IPS-11a (cell line): ENCODE data around the gene RAC3.

Experiments used
- H3K4me3 ChIP-seq: one replicate; pipeline ENCODE4 v1.5.1; 2013; ENCODE audit warnings: low read depth, low read length, control low read depth

The RAC3 gene

DNA sequence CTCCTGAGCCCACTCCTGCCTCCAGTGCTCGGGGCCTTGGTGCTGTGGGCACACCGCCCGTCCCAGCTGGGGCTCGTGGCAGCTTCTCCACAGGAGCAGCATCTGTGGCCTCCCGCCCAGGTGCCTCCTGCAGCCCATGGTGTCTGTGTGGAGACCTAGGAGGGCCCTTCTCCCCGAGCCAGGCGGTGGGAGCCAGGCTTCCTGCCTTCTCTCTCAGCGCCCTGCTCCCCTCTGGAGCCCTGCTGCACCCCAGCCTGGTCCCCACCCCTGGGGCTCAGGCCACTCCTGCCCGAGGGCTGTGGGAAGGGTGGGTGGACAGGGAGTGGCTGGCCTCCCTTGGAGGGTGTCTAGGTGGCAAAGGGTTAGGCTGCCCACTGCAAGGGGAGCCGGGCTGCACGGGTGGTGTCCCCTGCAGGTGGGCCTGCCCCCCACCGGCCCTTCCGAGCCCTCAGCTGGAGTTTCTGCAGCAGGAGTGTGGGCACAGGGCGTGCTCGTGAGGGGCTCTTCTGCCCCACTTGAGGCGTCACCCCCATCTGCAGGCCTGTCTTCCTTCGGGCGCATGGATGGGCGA lies 19.8 kb upstream of the RAC3 start:
- H3K4me3 ChIP-seq: no peak overlapping the region

DNA sequence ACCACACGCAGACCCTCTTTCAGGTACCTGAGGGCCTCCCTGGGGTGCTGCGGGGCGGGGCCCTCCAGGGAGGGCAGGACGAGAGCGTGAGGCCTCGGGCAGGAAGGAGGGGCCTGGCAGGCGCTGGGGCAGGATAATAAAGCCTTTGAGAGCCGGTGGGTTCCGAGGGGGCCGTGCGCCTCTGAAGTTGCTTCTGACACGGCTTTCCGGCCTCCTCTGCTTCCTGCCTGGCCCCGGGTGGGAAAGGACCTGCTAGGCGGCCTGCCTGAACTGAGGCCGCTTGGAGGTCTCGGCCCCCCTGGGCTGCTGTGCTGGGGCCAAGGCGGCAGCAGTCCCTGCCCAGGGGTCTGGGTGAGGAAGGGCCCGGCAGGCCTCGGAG lies 19.2 kb upstream of the RAC3 start:
- no peak overlapping the region for H3K4me3 ChIP-seq

- no peak overlapping the region for H3K4me3 ChIP-seq
Observed at GRCh38 chr17:82012640-82013295, 18.7 kb upstream of the RAC3 start.

GRCh38 chr17:82013341-82013740 lies 18.1 kb upstream of the RAC3 start:
- no peak overlapping the region for H3K4me3 ChIP-seq

DNA sequence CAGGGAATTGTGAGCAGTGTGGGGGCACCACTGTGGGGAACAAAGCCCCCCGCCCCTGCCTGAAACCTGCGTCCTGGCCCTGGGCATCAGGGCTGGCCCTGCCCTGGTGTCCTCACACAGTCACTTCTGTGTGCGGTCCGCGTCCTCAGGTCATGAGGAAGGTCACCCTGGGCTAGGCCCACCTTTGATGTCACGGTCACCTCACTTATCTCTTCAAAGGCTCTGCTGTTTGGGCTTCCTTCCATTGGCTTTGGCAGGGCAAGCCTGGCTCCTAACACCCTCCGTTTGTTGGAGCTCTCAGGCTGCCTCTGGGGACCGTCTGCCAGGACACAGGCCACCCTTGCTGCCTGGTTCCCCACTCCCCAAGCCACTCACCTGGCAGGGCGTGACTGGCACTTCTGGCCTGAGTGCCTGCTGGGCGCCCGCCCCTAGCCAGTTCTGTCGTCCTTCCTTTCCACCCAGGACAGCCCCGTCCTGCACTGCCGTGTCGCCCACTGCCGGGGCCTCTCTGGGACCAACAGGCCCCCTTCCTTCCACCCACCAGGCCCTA lies 17.6 kb upstream of the RAC3 start:
- no peak overlapping the region for H3K4me3 ChIP-seq

DNA sequence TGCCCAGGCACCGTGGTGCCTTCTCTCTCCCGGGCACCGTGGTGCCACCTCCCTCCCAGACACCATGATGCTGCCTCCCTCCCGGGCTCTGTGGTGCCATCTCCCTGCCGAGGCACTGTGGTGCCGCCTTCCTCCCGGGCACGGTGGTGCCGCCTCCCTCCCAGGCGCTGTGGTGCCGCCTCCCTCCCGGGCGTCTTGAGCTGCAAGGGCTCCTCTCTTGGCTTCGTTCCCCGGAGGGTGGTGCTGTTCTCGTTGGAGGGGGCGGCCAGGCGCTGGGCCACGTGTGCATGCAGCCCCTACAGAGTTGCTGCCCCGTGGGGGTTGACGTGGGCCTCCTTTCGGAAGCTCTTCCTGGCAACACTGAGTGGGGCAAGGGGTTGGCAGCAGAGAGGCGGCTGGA lies 17.0 kb upstream of the RAC3 start:
- H3K4me3 ChIP-seq: no peak overlapping the region

DNA sequence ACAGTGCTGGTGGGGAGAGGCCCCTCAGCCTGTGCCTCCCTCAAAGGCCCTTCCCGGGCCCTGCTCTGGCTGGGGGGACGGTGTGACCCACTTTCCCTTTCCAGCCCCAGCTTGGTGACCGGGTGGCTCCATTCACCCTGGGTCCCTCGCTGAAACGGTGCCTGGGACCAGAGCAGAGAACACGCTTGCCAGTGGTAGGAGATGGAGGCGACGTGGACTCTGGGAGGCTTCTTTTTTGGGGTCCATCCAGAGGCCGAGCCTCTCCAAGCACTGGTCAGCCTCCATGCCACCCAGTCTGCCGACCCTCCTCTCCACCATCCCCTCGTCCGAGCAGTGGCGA lies 16.5 kb upstream of the RAC3 start:
- no peak overlapping the region for H3K4me3 ChIP-seq

GRCh38 chr17:82015311-82015971 lies 16.0 kb upstream of the RAC3 start:
- no peak overlapping the region for H3K4me3 ChIP-seq

DNA sequence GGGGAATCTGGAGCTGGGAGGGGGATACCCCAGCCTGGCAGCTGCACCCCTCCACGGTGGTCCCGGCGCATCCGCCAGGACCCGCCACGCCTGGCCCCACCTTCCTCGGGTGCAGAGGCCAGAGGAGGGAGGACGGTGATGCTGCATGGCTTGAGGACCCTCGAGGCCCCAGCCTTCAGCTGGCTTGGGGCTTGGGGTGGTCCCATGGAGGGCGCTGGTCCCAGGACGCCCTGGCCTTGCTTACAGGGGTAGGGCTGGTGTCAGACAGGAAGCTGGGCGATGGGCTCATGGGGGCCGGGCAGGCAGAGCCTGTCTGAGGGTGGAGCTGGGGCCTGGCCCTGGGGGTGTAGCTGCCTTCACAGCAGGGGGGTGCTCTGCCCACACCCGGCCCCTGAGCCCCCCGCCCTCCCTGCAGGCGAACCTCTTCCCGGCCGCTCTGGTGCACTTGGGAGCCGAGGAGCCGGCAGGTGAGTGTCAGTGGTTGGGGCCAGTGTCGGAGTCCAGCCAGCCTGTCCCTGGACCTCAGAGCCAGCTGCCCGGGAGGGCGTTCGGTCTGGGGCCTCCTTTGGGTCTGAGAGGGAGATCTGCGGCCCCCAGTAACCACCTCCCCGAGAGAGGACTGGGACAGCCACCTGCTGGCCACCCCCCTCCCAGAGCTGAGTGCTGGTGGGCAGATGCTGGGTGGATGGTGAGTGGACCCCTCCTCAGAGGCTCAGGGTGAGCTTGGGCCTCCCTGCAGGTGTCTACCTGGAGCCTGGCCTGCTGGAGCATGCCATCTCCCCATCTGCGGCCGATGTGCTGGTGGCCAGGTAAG lies 15.2 kb upstream of the RAC3 start:
- no peak overlapping the region for H3K4me3 ChIP-seq

DNA sequence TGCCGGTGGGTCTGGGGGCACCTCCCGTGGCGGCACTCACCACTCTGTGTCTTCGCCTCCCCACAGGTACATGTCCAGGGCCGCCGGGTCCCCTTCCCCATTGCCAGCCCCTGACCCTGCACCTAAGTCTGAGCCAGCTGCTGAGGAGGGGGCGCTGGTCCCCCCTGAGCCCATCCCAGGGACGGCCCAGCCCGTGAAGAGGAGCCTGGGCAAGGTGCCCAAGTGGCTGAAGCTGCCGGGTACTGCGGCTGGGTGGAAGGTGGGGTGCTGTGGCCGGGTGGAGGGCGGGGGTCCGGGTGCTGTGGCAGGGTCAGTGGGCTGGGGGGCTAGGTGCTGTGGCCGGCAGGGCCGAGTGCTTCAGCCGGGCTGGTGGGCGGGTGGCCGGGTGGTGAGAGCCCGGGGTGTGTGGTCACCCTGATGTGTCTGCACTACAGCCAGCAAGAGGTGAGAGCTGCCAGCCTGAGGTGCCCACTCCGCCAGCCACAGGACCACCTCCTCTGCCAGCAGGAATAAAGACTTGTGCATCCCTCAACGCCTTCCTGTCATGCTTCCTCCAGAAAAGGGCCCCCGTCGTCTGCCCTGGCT lies 14.5 kb upstream of the RAC3 start:
- H3K4me3 ChIP-seq: no peak overlapping the region

DNA sequence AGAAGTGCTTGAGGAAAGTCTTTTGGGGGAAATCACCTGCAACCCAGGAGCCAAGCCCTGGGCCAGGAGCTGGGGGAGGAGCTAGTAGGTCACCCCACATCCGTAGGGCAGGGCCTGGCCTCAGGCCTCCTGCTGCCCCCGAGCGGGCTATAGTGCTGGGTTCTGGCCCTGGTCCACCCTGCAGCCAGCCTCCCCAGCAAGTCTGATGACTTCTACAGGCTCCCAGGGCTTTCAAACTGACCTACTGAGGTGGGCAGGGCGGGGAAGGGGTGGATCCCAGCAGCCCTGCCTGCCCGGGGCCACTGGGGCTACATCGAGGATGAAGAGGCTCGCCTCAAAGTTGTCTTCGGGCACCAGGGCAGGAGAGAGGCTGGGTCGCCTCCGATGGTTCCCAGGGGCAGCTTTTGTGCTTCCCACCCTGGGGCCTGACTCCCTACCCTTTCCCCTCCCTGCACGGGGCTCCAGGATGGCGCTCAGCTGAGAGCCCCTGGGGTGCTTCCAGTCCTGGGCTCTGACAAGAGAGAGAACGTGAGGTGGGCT lies 13.8 kb upstream of the RAC3 start:
- no peak overlapping the region for H3K4me3 ChIP-seq

DNA sequence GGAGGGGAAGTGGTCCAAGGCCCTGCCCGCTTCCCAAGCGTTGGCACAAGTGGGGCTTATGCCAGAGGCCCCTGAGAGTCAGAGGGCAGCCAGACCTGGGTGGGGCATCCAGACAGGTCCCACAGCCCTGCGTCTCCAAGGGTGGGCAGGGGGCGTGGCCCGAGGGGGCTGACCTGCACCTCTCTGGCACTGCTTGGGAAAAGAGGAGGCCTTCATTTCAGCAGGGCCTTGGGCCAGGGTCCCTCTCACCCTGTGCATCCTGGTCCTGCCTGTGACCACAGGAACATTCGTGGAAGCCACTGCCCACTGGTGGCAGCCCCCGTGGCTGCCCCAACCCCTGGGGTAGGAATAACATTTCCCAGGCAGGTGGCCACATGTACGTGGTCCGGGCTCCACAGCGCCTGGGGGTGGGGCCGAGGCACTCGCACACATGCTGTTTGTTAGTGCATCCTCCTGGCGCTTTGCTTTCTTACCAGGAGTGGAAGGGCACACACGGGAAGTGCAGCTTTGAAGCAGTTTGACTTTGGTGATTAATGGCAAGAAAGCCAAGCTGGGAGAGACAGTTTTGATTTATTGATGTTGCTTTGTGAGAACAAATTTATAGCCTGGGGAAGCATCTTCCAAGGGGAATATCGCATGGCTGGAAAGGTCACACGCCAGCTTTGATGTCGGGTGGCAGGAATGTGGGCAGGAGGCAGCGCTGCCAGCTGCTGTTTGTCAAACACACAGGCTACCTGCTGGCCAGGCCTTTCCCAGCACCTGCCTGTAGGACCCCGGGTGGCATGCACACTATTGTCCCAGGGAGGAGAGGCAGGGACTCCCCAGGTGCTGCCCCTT lies 13.1 kb upstream of the RAC3 start:
- H3K4me3 ChIP-seq: no peak overlapping the region

DNA sequence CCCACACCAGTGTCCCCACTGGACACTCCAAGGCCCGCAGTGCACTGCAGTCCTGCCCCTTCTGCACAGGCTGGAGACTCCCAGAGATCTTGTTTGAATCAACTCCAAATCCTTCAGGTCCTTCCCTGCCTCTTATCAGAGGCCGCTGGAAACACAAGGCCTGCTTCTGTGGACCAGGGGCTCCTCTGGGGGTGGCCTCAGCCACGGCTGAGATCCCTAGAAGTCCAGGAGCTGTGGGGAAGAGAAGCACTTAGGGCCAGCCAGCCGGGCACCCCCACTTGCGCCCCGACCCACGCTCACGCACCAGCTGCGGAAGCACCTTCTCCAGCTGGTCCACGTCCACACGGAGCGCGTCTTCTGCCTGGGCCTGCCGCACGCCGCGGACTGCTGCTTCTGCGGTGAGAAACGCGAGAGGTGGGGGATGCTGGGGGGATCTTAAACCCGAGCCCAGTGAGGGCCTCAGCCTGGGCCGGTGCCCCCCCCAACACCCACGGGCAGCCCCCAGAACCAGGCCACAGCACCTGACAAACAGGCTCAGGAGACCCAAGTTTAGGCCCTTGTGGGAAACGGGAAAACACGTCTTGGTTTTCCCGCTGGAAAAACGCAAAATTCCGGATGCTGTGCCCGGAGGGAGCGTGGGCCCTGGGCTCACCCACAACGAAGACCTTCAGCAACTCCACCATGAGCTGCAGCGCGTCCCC lies 12.3 kb upstream of the RAC3 start:
- no peak overlapping the region for H3K4me3 ChIP-seq

DNA sequence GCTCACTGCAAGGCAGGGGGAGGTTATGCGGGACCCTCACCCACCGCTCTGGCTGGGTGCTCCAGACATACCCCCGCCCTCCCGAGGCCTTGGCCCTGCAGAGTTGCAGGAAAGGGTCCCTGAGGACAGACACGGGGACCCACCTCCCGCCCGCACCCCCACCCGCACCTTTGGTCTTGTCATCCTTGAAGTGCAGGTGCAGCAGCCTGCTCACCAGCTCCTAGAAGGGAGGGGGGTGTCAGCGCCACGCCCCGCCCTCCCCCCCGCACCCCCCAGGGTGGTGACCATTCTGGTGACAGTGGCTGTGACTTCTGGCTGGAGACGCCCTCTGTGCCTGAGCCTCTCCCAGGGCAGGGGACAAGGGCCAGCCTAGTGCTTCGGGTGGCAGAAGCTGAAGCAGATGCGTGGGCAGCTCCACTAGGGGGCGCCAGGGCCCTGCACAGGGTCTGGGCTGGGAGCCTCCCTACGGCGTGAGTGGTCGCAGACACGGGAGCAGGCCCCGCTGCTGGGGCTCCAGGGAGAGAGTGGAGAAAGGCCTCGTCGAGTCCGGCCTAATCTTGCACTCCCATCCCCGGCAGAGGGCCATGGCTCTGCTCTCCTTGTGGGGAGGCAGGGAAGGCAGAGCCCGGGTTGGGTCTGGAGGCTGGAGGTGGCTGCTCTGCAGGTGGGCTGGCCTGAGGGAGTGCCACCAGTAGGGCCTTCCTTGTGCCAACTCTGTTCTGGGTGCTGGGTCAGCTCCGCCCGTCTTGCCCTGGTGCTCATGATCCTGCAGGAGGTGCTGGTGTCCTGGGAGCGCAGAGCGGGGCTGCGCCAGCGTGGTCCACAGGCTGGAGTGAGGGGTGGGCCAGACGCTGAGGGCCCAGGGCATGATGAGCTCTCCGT lies 11.5 kb upstream of the RAC3 start:
- H3K4me3 ChIP-seq: no peak overlapping the region

DNA sequence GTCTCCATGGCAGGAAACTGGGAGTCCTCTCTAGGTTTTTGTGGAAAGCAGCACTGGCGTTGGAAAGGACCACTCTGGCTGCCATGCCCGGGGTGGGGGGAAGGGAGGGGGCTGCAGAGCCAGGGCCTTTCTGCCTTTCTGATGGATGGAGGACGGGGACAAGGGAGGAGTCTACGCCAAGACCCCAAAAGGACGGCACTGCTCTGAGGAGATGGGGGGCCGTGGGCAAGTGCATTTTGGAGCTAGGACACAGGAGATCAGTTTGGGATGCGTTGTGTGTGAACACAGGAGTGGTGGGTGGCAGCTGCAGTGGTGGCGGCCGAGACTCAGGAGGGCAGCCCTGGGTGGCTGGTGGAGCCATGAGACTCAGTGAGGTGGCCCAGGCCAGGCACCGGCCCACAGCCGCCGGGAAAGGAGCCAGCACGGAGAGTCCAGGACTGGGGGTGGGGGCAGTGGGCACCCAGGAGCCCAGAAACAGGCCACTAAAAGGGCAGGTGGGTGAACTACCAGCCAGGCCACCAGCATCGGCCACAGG lies 10.8 kb upstream of the RAC3 start:
- no peak overlapping the region for H3K4me3 ChIP-seq

GRCh38 chr17:82021107-82021899 lies 10.2 kb upstream of the RAC3 start:
- no peak overlapping the region for H3K4me3 ChIP-seq

DNA sequence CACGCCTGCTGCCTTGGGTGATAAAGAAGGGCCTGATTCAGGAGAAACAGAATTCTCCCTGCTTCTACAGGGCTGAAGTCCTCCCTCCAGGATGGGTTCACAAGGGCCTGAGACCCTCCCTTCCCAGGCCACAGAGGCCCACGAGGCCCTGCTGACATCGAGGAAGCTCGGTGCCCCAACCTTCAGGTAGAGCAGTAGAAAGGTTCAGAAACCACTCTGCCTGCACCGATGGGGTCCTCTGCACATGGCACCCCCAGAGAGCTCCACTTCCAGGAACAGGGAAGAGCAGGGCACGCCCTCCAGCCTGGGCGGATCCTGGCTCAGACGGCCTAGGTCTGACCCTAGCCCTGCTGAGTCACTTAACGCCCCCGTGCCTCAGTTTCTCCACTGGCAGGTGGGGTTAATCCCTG lies 9.6 kb upstream of the RAC3 start:
- peak overlapping the region; percentile 85 for H3K4me3 ChIP-seq
